GM23248 (cell line): ENCODE measurements around the gene LRFN2. TPM values are rescaled to one million over a fixed set of nuclear protein-coding genes. Genes with fewer than 3 reads are reported as not detected.

Source experiments
- DNase-seq: peaks from one replicate; pipeline ENCODE4 v3.0.0-alpha.2; 2015
- H2AFZ ChIP-seq: fragments of 200-600 bp; sonication (generic); 2 replicates; pipeline ENCODE4 v1.6.1; 2016; ENCODE audit warnings: antibody characterized with exemption
- H3F3A ChIP-seq: fragments of 200-600 bp; sonication (generic); 2 replicates; pipeline ENCODE4 v1.6.1; 2016; ENCODE audit warnings: mild to moderate bottlenecking, antibody characterized with exemption, mixed run types; ENCODE audit not compliant: insufficient read depth
- H3K27ac ChIP-seq: fragments of 200-600 bp; sonication (generic); 2 replicates; pipeline ENCODE4 v1.5.1; 2016; ENCODE audit warnings: mild to moderate bottlenecking
- H3K27me3 ChIP-seq: fragments of 200-600 bp; sonication (generic); replicated peaks from 2 replicates; pipeline ENCODE4 v1.6.1; 2016; ENCODE audit warnings: mild to moderate bottlenecking; ENCODE audit not compliant: insufficient read depth
- H3K36me3 ChIP-seq: fragments of 200-600 bp; sonication (generic); 2 replicates; pipeline ENCODE4 v1.6.1; 2016; ENCODE audit warnings: low read depth, mild to moderate bottlenecking
- H3K4me1 ChIP-seq: fragments of 200-600 bp; sonication (generic); 2 replicates; pipeline ENCODE4 v1.6.1; 2016; ENCODE audit warnings: mild to moderate bottlenecking; ENCODE audit not compliant: insufficient read depth
- H3K4me2 ChIP-seq: fragments of 200-600 bp; sonication (generic); one replicate; pipeline ENCODE4 v1.6.1; 2016; ENCODE audit warnings: mild to moderate bottlenecking; ENCODE audit not compliant: unreplicated experiment
- H3K4me3 ChIP-seq: fragments of 200-600 bp; sonication (generic); 2 replicates; pipeline ENCODE4 v1.5.1; 2016; ENCODE audit warnings: mild to moderate bottlenecking
- H3K79me2 ChIP-seq: fragments of 200-600 bp; sonication (generic); 2 replicates; pipeline ENCODE4 v1.6.1; 2016; ENCODE audit warnings: mild to moderate bottlenecking; ENCODE audit not compliant: insufficient read depth
- H3K9ac ChIP-seq: fragments of 200-600 bp; sonication (generic); 2 replicates; pipeline ENCODE4 v1.6.1; 2016; ENCODE audit warnings: mild to moderate bottlenecking
- H3K9me2 ChIP-seq: fragments of 200-600 bp; sonication (generic); 2 replicates; pipeline ENCODE4 v1.6.1; 2016; ENCODE audit warnings: mixed run types, mild to moderate bottlenecking, moderate library complexity; ENCODE audit not compliant: insufficient read depth
- H3K9me3 ChIP-seq: fragments of 200-600 bp; sonication (generic); one replicate; pipeline ENCODE4 v1.6.1; 2017; ENCODE audit warnings: low read depth
- H4K20me1 ChIP-seq: fragments of 200-600 bp; sonication (generic); 2 replicates; pipeline ENCODE4 v1.6.0; 2016; ENCODE audit not compliant: insufficient read depth
- EZH2 ChIP-seq: fragments of 200-600 bp; sonication (generic); IDR thresholded peaks from 2 replicates; pipeline ENCODE4 v1.6.1; 2018; ENCODE audit warnings: antibody characterized with exemption, mild to moderate bottlenecking; ENCODE audit not compliant: insufficient read depth, poor library complexity, severe bottlenecking
- EZH2phosphoT487 ChIP-seq: fragments of 200-600 bp; sonication (generic); IDR thresholded peaks from 2 replicates; pipeline ENCODE4 v1.6.1; 2018; ENCODE audit warnings: antibody characterized with exemption, moderate library complexity, mild to moderate bottlenecking, low read depth; ENCODE audit not compliant: insufficient read depth
- WGBS, 2 experiments: methylation state at CpG; one replicate each; pipeline ENCODE4 v1.1.6; 2015 to 2017; ENCODE audit warnings: low lambda C conversion rate in 2 of 2, low coverage in 1 of 2; ENCODE audit errors: missing lambda C conversion rate in 2 of 2; 5-methylcytosine and 5-hydroxymethylcytosine counted together
- in situ Hi-C: fragments of 300-500 bp; cut with MboI; formaldehyde crosslinking; loops from 2 replicates; pipeline ENCODE4 v1.15.0; 2020
- polyA plus RNA-seq: library from polyadenylated mRNA; unstranded; fragments of >200 nt; fragmentation: Nextera tagmentation; extraction: Ambion mirVana; gene quantifications from 2 replicates; pipeline ENCODE4 v1.2.1, GENCODE V29; 2016
- total RNA-seq: library from RNA; depleted of rRNA; stranded (reverse); fragments of >200 nt; shearing (Covaris generic); gene quantifications from 2 replicates; pipeline ENCODE4 v1.2.3, GENCODE V29; 2014

Gene LRFN2
- total and polyA plus RNA-seq, 2 experiments from 2014 or later: not detected

DNA sequence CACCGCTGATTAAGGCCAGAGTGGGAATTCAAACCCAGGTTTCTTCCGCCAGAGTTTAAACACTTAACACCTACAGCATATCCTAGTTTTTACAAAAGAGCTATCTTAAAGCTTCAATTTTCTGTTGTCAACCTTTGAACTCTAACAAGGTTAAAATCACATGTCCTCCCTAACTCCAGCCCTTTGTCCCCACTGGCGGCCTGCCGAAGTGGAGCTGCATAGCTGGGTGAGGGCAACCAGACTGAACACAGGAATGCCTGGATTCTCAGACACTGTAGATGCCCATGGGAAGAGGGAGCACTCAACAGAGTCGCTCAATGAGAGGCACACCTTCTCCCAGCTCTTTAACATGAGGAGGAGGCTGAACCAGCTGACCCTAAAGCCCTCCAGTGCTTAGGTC is 59.1 kb downstream of the LRFN2 start:
- Histone ChIP-seq H3K4me2 (no peak overlapping the region), H3K9me3 (no peaks in the 10 kb centered on the region), H3K27me3 (no peaks in the 10 kb centered on the region), H3K27ac (no peak overlapping the region), H3K4me1 (no peaks in the 10 kb centered on the region), H3F3A (no peaks in the 10 kb centered on the region), H3K9ac (no peak overlapping the region), H3K4me3 (no peak overlapping the region), H3K36me3 (no peaks in the 10 kb centered on the region), H2AFZ (no peak overlapping the region), H3K9me2 (no peaks in the 10 kb centered on the region), H3K79me2 (no peaks in the 10 kb centered on the region), H4K20me1 (no peaks in the 10 kb centered on the region)
- TF ChIP-seq EZH2: no peak
- no peak for TF ChIP-seq EZH2phosphoT487
- WGBS, 2 experiments: 60% methylated on average over 5 of the region's 5 CpGs
- DNase-seq: no peak
- in situ Hi-C loops: no loop called here

DNA sequence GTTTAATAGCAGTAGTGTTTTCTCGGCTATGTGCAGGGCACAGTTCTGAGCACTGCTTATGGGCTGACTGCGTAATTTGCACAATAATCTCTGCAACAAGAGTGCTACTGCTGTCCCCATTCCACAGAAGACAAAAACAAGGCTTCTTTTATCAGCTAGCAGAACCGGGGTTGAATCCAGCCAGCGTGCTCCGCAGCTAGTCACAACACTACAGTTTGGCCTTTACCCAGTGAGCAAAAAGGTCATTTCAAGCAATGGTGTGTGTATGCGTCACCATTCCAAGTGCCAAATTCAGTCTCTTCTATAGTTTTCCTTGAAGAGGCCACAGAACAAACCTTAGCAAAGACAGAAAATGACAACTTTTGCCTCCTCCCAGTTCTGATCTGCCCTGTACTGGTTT is 61.1 kb downstream of the LRFN2 start:
- H2AFZ ChIP-seq: no peak overlapping the region
- WGBS, 2 experiments: 69 to 75% methylated on average over 6 of the region's 6 CpGs
- in situ Hi-C loops: no loop called here

DNA sequence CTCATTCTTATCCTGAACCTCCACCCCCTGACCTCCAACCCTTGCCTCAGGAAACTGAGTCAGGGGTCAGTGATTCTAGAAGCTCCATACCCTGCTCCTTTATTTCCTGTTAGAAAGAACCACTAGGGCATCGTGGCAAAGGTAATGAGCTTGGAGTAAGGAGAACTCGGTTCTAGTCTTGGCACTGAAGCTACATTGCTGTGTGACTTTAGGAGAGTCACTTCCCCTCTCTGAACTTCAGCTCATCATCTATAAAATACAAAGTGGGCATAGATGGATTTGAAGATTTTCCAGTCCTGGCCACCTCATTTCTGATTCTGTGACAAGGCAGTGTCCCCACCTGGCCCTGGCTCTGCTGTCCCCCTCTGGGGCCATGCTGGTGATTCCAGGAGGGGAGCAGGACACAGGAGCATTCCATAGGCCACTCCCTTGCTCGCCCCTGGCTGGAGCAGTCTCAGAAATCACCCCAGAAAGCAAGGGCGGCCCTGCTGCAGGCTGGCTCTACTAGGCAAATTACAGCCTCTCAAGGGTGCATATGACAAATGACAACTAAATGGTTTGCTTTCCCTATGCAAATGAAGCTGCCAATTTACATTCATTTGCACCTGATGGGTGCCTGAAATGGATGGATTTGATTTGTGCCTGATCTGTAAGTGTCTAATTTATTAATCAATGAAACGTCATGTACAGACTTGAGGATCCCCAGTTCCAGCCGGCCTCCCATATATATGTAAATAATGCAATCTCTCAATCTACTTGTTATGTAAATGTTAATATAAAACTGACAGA is 62.2 kb downstream of the LRFN2 start:
- TF ChIP-seq EZH2phosphoT487 (no peak), EZH2 (no peak)
- in situ Hi-C loops: no loop called here

More for the DNA sequence above, 61.1 kb downstream of the LRFN2 start:
- TF ChIP-seq EZH2 (no peak), EZH2phosphoT487 (no peak)
- H3K27ac ChIP-seq: no peak overlapping the region
- no peaks in the 10 kb centered on the region for H3K9me2 ChIP-seq
- H3K9ac ChIP-seq: no peak overlapping the region
- H3K79me2 ChIP-seq: no peaks in the 10 kb centered on the region
- H3K9me3 ChIP-seq: no peaks in the 10 kb centered on the region
- H3K4me3 ChIP-seq: no peak overlapping the region
- no peaks in the 10 kb centered on the region for H3K4me1 ChIP-seq
- no peaks in the 10 kb centered on the region for H4K20me1 ChIP-seq
- no peak overlapping the region for H3K4me2 ChIP-seq
- H3K36me3 ChIP-seq: no peaks in the 10 kb centered on the region
- no peaks in the 10 kb centered on the region for H3F3A ChIP-seq
- DNase-seq: no peak
- no peaks in the 10 kb centered on the region for H3K27me3 ChIP-seq

DNA sequence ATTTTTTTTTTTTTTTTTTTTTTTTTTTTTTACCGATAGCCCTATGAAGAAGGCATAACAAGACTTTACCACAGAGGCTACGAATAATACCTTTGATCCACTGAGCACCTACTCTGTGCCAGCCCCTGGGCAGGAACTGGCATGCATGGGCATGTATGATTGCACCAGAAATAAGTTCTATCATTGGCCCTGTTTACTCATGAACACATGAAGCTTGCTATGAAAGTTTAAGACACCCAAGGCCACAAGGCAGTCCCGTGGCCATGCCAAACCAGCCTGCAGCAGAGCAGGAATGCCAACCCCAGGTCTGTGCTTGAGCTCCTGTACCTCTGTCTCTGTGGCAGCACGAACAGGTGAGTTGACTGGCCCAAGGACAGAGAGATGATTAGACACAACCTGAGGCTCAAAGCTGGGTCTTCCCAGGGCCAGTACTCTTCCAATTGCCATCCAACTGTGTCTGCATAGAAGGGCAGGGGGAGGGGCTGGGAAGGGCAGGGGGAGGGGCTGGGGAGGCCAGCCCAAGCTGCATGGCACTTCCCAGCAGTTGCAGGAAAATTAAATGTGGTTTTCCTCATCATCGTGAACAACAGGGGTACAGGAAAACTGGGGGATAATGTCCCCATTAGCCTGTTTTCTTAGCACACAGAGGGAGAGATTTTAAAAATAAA is 63.5 kb downstream of the LRFN2 start:
- in situ Hi-C loops: no loop called here
- no peak overlapping the region for H3K9ac ChIP-seq
- H3K27me3 ChIP-seq: no peaks in the 10 kb centered on the region
- H3K4me2 ChIP-seq: no peak overlapping the region
- H2AFZ ChIP-seq: no peak overlapping the region
- no peaks in the 10 kb centered on the region for H3K4me1 ChIP-seq
- TF ChIP-seq EZH2phosphoT487 (no peak), EZH2 (no peak)
- no peak overlapping the region for H3K4me3 ChIP-seq
- H3K9me3 ChIP-seq: no peaks in the 10 kb centered on the region
- H3K9me2 ChIP-seq: no peaks in the 10 kb centered on the region
- H3F3A ChIP-seq: no peaks in the 10 kb centered on the region
- WGBS, 2 experiments: 13 to 21% methylated on average over 5 of the region's 5 CpGs
- DNase-seq: no peak
- H3K79me2 ChIP-seq: no peaks in the 10 kb centered on the region
- H3K36me3 ChIP-seq: no peaks in the 10 kb centered on the region
- no peak overlapping the region for H3K27ac ChIP-seq
- H4K20me1 ChIP-seq: no peaks in the 10 kb centered on the region

More for the DNA sequence above, 62.2 kb downstream of the LRFN2 start:
- DNase-seq: no peak
- H3F3A ChIP-seq: no peaks in the 10 kb centered on the region
- H3K9me3 ChIP-seq: no peaks in the 10 kb centered on the region
- H3K9ac ChIP-seq: no peak overlapping the region
- no peaks in the 10 kb centered on the region for H3K79me2 ChIP-seq
- no peaks in the 10 kb centered on the region for H3K9me2 ChIP-seq
- no peaks in the 10 kb centered on the region for H3K27me3 ChIP-seq
- no peak overlapping the region for H3K4me3 ChIP-seq
- no peaks in the 10 kb centered on the region for H3K36me3 ChIP-seq
- H3K4me2 ChIP-seq: no peak overlapping the region
- no peak overlapping the region for H3K27ac ChIP-seq
- no peaks in the 10 kb centered on the region for H4K20me1 ChIP-seq
- H2AFZ ChIP-seq: no peak overlapping the region
- no peaks in the 10 kb centered on the region for H3K4me1 ChIP-seq
- WGBS, 2 experiments: 27 to 33% methylated on average over 6 of the region's 6 CpGs
